Caco-2 (cell line): Measurements from ENCODE around the gene MUC6. TPM values are rescaled to one million over a fixed set of nuclear protein-coding genes. Genes with fewer than 3 reads are reported as not detected.

Experiments used
- BruUV-seq: library from RNA; stranded (reverse); fragments of 400-500 nt; replicated peaks from 2 replicates; lab custom pipeline; 2021; lab: Mats Ljungman, UMichigan
- CTCF ChIA-PET: fragments of 300-600 bp; sonication (Branson Sonifier 250); formaldehyde crosslinking; loops from one replicate; lab custom pipeline; 2022; ENCODE audit warnings: antibody characterized with exemption; lab: Charles Lee
- POLR2A ChIA-PET: fragments of 300-600 bp; sonication (Branson Sonifier 250); formaldehyde crosslinking; loops from one replicate; lab custom pipeline; 2022; ENCODE audit warnings: antibody characterized with exemption; lab: Charles Lee
- DNase-seq, 2 experiments: peaks; one replicate each; pipeline versions ENCODE4 v3.0.0 to v3.0.0-alpha.2; 2020 to 2022
- H3K27me3 ChIP-seq: replicated peaks from 2 replicates; pipeline ENCODE4 v1.6.0; 2011; ENCODE audit warnings: low read length; ENCODE audit not compliant: control insufficient read depth, insufficient read depth
- H3K36me3 ChIP-seq: 2 replicates; pipeline ENCODE4 v1.5.1; 2011; ENCODE audit warnings: low read length; ENCODE audit not compliant: control insufficient read depth, insufficient read depth
- H3K4me1 ChIP-seq: fragments of 250-450 bp; sonication (Bioruptor Pico); 2 replicates; pipeline ENCODE4 v1.5.1; 2020; ENCODE audit warnings: mild to moderate bottlenecking
- H3K4me3 ChIP-seq: 2 replicates; pipeline ENCODE4 v1.5.1; 2011; ENCODE audit warnings: low read depth, mild to moderate bottlenecking, control low read depth, low read length
- H3K9me3 ChIP-seq: fragments of 250-450 bp; sonication (Bioruptor Pico); 2 replicates; pipeline ENCODE4 v1.5.1; 2020; ENCODE audit warnings: mild to moderate bottlenecking, moderate library complexity
- H3K27ac Mint-ChIP-seq: one replicate; pipeline ENCODE4 v1.8.0; 2022; ENCODE audit warnings: mixed read lengths; ENCODE audit not compliant: unreplicated experiment
- H3K27me3 Mint-ChIP-seq: one replicate; pipeline ENCODE4 v1.8.0; 2022; ENCODE audit warnings: mixed read lengths; ENCODE audit not compliant: insufficient read depth, unreplicated experiment
- H3K36me3 Mint-ChIP-seq: one replicate; pipeline ENCODE4 v1.8.0; 2022; ENCODE audit warnings: mild to moderate bottlenecking, mixed read lengths; ENCODE audit not compliant: insufficient read depth, unreplicated experiment
- H3K4me1 Mint-ChIP-seq: one replicate; pipeline ENCODE4 v1.8.0; 2022; ENCODE audit warnings: low read depth, mixed read lengths; ENCODE audit not compliant: unreplicated experiment
- H3K4me3 Mint-ChIP-seq: one replicate; pipeline ENCODE4 v1.8.0; 2022; ENCODE audit warnings: mild to moderate bottlenecking, moderate library complexity, mixed read lengths; ENCODE audit not compliant: unreplicated experiment
- H3K9me3 Mint-ChIP-seq: one replicate; pipeline ENCODE4 v1.8.0; 2022; ENCODE audit warnings: mixed read lengths; ENCODE audit not compliant: unreplicated experiment
- intact Hi-C: fragments of 100-400 bp; cut with micrococcal nuclease; formaldehyde crosslinking; loops from one replicate; pipeline ENCODE4 v1.10.0; 2022; ENCODE audit not compliant: unreplicated experiment
- total RNA-seq: library from RNA; stranded (reverse); gene quantifications from 2 replicates; pipeline ENCODE4 v1.2.3, GENCODE V29; 2022
- TF ChIP-seq, protein P1 (sequence below), 2 experiments: fragments of 200-600 bp in 1 of 2; IDR thresholded peaks; 1 replicate in 1 of 2; 2 replicates in 1 of 2; pipeline versions ENCODE4 v1.5.1 to v1.8.0; 2011 to 2022; ENCODE audit warnings: antibody characterized with exemption in 1 of 2, control low read depth in 1 of 2, inconsistent platforms in 1 of 2, low read depth in 1 of 2, low read length in 1 of 2, mild to moderate bottlenecking in 1 of 2, moderate library complexity in 1 of 2; ENCODE audit not compliant: insufficient read depth in 1 of 2, severe bottlenecking in 1 of 2, unreplicated experiment in 1 of 2

MUC6 gene
- total RNA-seq, 1 experiment from 2014 or later: not detected

DNA sequence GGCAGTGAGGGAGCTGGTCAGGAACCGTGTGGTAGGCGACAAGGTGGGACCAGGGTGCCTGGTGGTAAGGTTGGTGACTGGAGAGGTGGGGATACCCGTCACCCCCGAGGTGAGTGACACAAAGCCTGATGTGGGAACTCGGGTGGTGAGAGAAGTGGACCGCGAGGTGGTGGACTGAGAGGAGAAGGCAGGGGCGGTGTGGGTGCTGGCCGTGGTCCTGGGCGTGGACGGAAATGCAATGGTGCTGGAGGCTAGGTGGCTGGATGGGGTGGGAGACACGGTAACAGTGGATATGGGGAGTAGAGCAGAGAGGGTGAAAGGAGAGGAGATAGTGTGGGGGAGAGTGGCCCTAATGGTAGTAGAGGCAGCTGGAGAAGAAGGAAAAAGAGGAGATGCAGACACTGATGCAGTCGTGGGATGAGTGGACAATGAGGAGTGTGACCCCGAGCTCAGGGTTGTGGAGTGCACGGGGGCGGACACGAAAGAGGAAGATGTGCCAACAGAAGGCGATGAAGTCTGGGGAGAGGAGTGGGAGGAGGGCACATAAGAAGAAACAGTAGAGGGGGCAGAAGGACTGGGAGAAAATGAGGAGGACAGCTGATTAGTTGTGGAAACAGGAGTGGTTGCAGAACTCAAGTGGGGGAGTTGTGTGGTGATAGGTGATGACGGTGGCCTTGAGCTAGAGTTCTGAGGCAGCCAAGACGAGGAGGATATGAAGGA is 20.5 kb downstream of the MUC6 start:
- BruUV-seq: no TSS peak
- H3K4me3 Mint-ChIP-seq: peak overlapping the region; percentile 3
- H3K4me1 Mint-ChIP-seq: no peaks in the 10 kb centered on the region
- peaks cover 25% of the 10 kb centered on the region for H3K9me3 Mint-ChIP-seq
- Histone ChIP-seq H3K4me3 (no peak overlapping the region), H3K9me3 (no peaks in the 10 kb centered on the region), H3K36me3 (no peaks in the 10 kb centered on the region; the same call in none of the 2 replicates), H3K4me1 (no peaks in the 10 kb centered on the region), H3K27me3 (no peaks in the 10 kb centered on the region)
- TF ChIP-seq, protein P1, sequence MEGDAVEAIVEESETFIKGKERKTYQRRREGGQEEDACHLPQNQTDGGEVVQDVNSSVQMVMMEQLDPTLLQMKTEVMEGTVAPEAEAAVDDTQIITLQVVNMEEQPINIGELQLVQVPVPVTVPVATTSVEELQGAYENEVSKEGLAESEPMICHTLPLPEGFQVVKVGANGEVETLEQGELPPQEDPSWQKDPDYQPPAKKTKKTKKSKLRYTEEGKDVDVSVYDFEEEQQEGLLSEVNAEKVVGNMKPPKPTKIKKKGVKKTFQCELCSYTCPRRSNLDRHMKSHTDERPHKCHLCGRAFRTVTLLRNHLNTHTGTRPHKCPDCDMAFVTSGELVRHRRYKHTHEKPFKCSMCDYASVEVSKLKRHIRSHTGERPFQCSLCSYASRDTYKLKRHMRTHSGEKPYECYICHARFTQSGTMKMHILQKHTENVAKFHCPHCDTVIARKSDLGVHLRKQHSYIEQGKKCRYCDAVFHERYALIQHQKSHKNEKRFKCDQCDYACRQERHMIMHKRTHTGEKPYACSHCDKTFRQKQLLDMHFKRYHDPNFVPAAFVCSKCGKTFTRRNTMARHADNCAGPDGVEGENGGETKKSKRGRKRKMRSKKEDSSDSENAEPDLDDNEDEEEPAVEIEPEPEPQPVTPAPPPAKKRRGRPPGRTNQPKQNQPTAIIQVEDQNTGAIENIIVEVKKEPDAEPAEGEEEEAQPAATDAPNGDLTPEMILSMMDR (IDR thresholded peaks at IDR 0.05; ENCODE audit: insufficient read depth in 1 of 2, low read depth in 1 of 2, low read length in 1 of 2, severe bottlenecking in 1 of 2, unreplicated experiment in 1 of 2): no peak
- ChIA-PET CTCF (no interaction called here), POLR2A (no interaction called here)
- H3K36me3 Mint-ChIP-seq: peaks cover 48% of the 10 kb centered on the region
- DNase-seq: no peak
- H3K27me3 Mint-ChIP-seq: no peaks in the 10 kb centered on the region
- peak overlapping the region; percentile 4 for H3K27ac Mint-ChIP-seq
- intact Hi-C loops: no loop called here

DNA sequence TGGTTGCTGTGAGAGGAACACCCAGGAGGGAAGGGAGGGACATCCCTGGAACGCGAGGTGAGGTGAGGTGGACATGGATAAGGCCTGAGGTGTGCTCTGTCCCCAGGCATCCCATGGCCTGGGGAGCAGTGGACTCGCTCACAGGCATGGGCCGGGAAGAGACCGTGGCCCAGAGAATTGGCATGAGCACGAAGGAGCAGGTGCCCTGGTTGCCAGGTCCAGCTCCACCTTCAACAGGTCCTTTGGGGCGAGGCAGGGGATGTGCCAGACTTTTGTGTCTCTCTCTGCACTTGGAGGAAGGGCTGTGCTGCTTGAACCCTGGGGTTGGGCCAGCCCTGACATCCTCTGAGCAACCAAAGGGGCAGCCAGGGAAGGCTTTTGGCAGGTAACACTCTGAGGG is 21.5 kb downstream of the MUC6 start:
- intact Hi-C loops: no loop called here
- Histone ChIP-seq H3K27me3 (no peaks in the 10 kb centered on the region), H3K36me3 (no peaks in the 10 kb centered on the region; the same call in none of the 2 replicates), H3K4me3 (no peak overlapping the region), H3K9me3 (no peaks in the 10 kb centered on the region), H3K4me1 (no peaks in the 10 kb centered on the region)
- TF ChIP-seq, protein P1 (IDR thresholded peaks at IDR 0.05; ENCODE audit: insufficient read depth in 1 of 2, low read depth in 1 of 2, low read length in 1 of 2, severe bottlenecking in 1 of 2, unreplicated experiment in 1 of 2): no peak
- H3K4me3 Mint-ChIP-seq: no peak overlapping the region
- H3K36me3 Mint-ChIP-seq: peaks cover 57% of the 10 kb centered on the region
- POLR2A ChIA-PET: no interaction called here
- peak overlapping the region; percentile 4 for H3K27ac Mint-ChIP-seq
- no TSS peak for BruUV-seq
- CTCF ChIA-PET: no interaction called here
- DNase-seq: no peak
- H3K9me3 Mint-ChIP-seq: peaks cover 25% of the 10 kb centered on the region
- no peaks in the 10 kb centered on the region for H3K27me3 Mint-ChIP-seq
- H3K4me1 Mint-ChIP-seq: no peaks in the 10 kb centered on the region

DNA sequence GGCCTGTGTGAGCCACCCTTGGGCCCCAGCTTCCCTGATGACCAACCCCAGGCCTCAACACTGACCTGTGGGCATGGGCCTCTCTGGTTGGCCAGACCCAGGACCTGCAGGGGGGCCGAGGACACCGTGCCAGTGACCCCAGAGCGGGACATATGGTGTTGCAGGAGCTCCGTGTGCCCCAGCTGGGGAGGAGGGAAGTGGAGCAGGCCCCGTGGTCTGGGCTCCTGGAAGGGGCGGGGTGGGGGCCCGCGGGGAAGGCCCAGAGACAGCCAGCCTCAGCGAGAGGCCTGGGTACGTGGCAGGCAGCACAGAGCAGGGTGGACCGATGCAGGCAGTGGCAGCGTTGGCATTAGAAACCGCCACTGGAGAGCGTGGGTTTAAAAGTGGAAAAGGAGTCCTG is 22.2 kb downstream of the MUC6 start:
- CTCF ChIA-PET: interaction anchor here (0.6 kb wide), 1 partner anchor 1291 kb away, joined by 4 read pairs; no protein-coding TSS in a partner anchor
- H3K4me1 Mint-ChIP-seq: no peaks in the 10 kb centered on the region

More for the DNA sequence above, 22.2 kb downstream of the MUC6 start:
- TF ChIP-seq, protein P1 (IDR thresholded peaks at IDR 0.05; ENCODE audit: insufficient read depth in 1 of 2, low read depth in 1 of 2, low read length in 1 of 2, severe bottlenecking in 1 of 2, unreplicated experiment in 1 of 2): no peak
- H3K9me3 Mint-ChIP-seq: peaks cover 25% of the 10 kb centered on the region
- no peak for DNase-seq
- no peaks in the 10 kb centered on the region for H3K27me3 ChIP-seq
- intact Hi-C loops: no loop called here
- H3K4me3 ChIP-seq: no peak overlapping the region
- no peak overlapping the region for H3K4me3 Mint-ChIP-seq
- POLR2A ChIA-PET: no interaction called here
- H3K4me1 ChIP-seq: no peaks in the 10 kb centered on the region
- no peaks in the 10 kb centered on the region for H3K27me3 Mint-ChIP-seq
- H3K36me3 Mint-ChIP-seq: peaks cover 62% of the 10 kb centered on the region
- H3K36me3 ChIP-seq: no peaks in the 10 kb centered on the region; the same call in none of the 2 replicates
- BruUV-seq: no TSS peak
- no peak overlapping the region for H3K27ac Mint-ChIP-seq
- H3K9me3 ChIP-seq: no peaks in the 10 kb centered on the region
